Measurements from ENCODE around the gene LSG1.
"Not testable (repeated sequence)": the region's sequence is repeated elsewhere in the genome, so short reads cannot be mapped to it uniquely, and the experiment has no call there.

The LSG1 gene

DNA sequence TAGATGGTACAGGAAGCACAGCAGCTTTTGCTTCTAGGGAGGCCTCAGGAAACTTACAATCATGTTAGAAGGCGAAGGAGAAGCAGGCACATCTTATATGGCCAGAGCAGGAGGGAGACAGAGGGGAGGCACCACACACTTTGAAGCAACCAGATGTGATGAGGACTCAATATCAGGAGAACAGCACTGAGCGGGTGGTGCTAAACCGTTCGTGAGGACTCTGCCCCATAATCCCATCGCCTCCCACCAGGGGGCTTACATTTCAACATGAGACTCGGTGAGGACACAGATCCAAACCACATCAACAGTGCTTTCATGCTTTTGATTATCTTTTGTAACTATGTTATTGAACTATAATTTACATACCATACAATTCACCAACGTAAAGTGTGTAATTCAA, 31.2 kb downstream of the LSG1 start:
- H3K9me3 ChIP-seq (ENCODE audit: control insufficient read depth, low read depth, low read length): no peaks in the 10 kb centered on the region
- H3K4me3 ChIP-seq (ENCODE audit: low read length): no peak overlapping the region
- no peak overlapping the region for H3K27ac ChIP-seq (ENCODE audit: low read length)
- H3K36me3 ChIP-seq (ENCODE audit: control insufficient read depth, low read depth, low read length): peaks cover 41% of the 10 kb centered on the region
- peaks cover 5% of the 10 kb centered on the region for H3K4me1 ChIP-seq (ENCODE audit: control insufficient read depth, low read depth, low read length)
- H3K9ac ChIP-seq (ENCODE audit: low read length): no peak overlapping the region
- H3K27me3 ChIP-seq (ENCODE audit: control insufficient read depth, insufficient read depth, low read length): no peaks in the 10 kb centered on the region

DNA sequence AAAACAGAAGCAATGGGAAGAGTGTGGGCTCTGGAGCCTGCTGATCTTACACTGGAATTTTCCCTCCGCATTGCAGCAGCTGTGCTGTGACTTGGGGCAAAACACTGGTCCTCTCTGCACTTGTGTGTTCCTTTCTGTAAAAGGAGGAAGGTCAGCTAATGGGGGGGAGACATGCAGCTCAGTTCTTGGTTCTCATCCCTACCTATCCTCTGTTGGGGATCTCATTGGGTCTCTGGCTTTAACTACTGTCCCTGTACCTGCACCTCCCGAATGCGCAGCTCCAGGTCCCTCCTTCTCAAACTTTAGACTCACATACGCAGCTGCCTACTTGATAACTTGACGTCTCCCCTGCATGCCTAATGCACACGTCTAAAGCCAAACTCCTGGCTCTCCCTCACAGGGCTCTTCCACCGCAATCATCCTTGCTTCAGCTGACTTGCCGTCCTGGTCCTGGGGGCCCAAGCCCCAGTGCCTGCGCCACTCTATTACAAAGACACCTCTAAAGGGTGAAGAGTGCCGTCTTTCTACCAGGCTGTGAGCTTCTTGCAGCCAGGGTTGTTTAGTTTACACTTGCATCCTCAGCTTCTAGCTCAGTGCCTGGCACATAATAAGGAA, 32.9 kb downstream of the LSG1 start:
- Histone ChIP-seq H3K9me3 (ENCODE audit: control insufficient read depth, low read depth, low read length) (no peaks in the 10 kb centered on the region), H3K27me3 (ENCODE audit: control insufficient read depth, insufficient read depth, low read length) (no peaks in the 10 kb centered on the region), H3K27ac (ENCODE audit: low read length) (no peak overlapping the region), H3K9ac (ENCODE audit: low read length) (no peak overlapping the region), H3K36me3 (ENCODE audit: control insufficient read depth, low read depth, low read length) (peaks cover 29% of the 10 kb centered on the region), H3K4me3 (ENCODE audit: low read length) (no peak overlapping the region), H3K4me1 (ENCODE audit: control insufficient read depth, low read depth, low read length) (peaks cover 5% of the 10 kb centered on the region)

DNA sequence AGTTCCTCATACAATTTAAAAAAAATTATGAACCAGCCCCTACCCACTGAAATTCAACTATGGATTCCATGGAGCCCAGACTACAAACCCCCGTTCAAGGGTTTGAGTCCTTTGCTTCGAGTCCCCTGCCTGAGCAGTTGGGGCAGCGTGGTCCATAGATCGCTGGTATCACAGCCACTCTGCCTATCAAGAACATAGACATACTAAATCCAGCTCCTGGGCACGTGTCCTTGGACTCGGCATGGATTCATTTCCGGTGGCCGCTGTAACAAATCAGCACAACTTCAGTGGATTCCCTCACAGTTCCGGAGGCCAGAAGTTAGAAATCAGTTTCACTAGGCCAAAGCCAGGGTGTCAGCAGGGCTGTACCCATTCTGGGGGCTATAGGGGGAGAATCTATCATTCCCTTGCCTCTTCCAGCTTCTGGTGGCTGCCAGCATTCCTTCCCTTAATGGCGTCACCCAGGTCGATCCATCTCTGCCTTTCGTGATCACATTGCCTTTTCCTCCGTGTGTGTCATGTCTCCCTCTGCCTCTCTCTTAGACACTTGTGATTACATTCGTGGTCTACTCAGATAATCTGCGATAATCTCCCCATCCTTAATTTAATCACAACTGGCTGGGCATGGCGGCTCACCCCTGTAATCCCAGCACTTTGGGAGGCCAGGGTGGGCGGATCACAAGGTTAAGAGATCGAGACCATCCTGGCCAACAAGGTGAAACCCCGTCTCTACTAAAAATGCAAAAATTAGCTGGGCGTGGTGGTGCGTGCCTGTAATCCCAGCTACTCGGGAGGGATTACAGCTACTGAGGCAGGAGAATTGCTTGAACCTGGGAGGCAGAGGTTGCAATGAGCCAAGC, 34.2 kb downstream of the LSG1 start:
- Histone ChIP-seq H3K9ac (ENCODE audit: low read length) (no peak overlapping the region), H3K9me3 (ENCODE audit: control insufficient read depth, low read depth, low read length) (no peaks in the 10 kb centered on the region), H3K4me3 (ENCODE audit: low read length) (no peak overlapping the region), H3K27ac (ENCODE audit: low read length) (no peak overlapping the region), H3K27me3 (ENCODE audit: control insufficient read depth, insufficient read depth, low read length) (no peaks in the 10 kb centered on the region), H3K4me1 (ENCODE audit: control insufficient read depth, low read depth, low read length) (peaks cover 5% of the 10 kb centered on the region), H3K36me3 (ENCODE audit: control insufficient read depth, low read depth, low read length) (peaks cover 18% of the 10 kb centered on the region)

DNA sequence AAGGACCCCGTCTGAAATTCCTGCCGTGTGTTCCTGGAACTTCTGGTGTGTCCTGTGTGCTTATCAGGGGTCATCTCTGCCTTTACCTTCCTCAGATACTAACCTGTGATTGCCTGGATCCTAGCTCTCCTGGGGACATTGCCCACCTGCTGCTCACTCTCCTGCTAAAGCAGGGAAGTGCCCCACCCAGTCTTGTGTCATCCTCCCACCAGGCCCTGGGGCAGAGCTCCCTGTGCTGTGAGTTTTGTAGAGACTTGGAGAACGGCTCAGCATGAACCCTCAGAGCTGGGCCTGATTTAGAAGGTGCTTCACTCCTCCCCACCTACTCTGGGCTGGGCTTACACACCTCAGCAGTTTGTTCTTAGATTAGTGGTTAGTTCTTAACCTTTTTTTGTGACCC, 34.9 kb downstream of the LSG1 start:
- H3K4me1 ChIP-seq (ENCODE audit: control insufficient read depth, low read depth, low read length): peaks cover 5% of the 10 kb centered on the region
- no peaks in the 10 kb centered on the region for H3K27me3 ChIP-seq (ENCODE audit: control insufficient read depth, insufficient read depth, low read length)
- H3K27ac ChIP-seq (ENCODE audit: low read length): no peak overlapping the region
- H3K36me3 ChIP-seq (ENCODE audit: control insufficient read depth, low read depth, low read length): peaks cover 11% of the 10 kb centered on the region
- no peak overlapping the region for H3K4me3 ChIP-seq (ENCODE audit: low read length)
- H3K9me3 ChIP-seq (ENCODE audit: control insufficient read depth, low read depth, low read length): no peaks in the 10 kb centered on the region
- H3K9ac ChIP-seq (ENCODE audit: low read length): no peak overlapping the region

DNA sequence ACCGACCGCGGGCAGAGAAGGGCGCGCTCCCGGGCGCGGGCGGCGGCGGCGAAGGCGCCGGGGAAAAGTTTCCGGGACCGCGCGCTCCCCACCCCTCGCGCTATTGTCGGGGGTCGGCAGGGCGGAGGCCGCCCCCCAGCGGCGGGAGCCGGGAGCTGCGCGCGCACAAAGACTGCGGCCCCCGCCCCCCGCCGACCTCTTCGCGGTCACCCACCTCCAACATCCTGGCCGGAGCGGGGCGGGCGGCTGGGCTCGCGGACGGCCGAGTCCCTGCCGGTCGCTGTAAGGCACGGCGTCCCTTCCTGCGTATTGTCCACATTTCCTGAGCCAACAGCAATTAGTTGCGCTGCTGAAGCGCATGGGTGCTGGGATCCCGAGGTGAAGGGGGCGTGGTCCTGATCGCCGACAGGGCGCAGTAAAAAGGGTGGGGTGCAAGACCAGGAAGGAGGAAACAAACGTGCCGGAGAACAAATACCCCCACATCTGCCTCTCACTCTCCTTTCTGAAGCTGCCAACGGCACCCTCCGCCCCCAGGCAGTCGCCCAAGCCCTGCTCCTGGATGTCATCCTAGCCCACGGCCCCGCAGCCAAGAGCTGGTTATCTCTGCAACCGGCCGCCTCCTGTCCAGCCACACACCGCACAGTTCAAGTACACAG, 38.5 kb downstream of the LSG1 start, which contains the start of gene TMEM44:
TSS of gene TMEM44 (minus strand) at position 71 of the 656 bp plus-strand sequence. CDS start 204 bp downstream, outside the sequence.
- peak within 1 kb of the TSS; percentile 83 for H3K4me3 ChIP-seq (ENCODE audit: low read length)
- H3K27me3 ChIP-seq (ENCODE audit: control insufficient read depth, insufficient read depth, low read length): no peaks in the 10 kb centered on the region
- H3K36me3 ChIP-seq (ENCODE audit: control insufficient read depth, low read depth, low read length): no peaks in the 10 kb centered on the region
- H3K9me3 ChIP-seq (ENCODE audit: control insufficient read depth, low read depth, low read length): peaks cover 5% of the 10 kb centered on the region
- peak within 1 kb of the TSS; percentile 69 for H3K9ac ChIP-seq (ENCODE audit: low read length)
- H3K27ac ChIP-seq (ENCODE audit: low read length): no peak within 1 kb of the TSS
- H3K4me1 ChIP-seq (ENCODE audit: control insufficient read depth, low read depth, low read length): peaks cover 5% of the 10 kb centered on the region

DNA sequence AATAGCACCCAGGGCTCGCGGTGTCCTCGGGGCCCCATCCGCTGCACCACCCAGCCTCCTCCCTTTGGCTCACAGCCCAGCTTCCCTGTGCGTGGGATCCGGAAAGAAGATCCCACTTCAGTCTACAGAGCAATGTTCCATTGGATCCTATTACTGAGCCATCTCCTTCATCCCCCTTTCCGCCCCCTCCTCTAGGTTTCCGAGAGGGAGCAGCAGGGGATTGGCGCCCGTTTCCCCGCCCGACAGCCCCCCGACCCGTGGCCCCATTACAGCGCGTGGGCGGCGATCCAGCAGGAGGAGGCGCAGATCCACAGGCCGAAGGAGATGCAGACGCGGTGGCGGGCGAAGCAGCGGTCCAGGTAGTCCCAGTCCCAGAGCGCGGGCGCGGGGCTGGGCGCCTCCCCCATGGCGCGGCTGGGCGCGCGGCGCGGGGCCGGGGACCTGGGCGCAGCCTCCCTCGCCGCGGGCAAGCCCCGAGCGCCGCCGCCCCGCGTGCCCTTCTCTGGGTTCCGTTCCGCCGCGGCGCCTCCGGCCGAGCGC, 39.1 kb downstream of the LSG1 start:
- Histone ChIP-seq H3K4me1 (ENCODE audit: control insufficient read depth, low read depth, low read length) (peaks cover 5% of the 10 kb centered on the region), H3K4me3 (ENCODE audit: low read length) (peak overlapping the region; percentile 70), H3K9me3 (ENCODE audit: control insufficient read depth, low read depth, low read length) (peaks cover 5% of the 10 kb centered on the region), H3K36me3 (ENCODE audit: control insufficient read depth, low read depth, low read length) (peaks cover 6% of the 10 kb centered on the region), H3K9ac (ENCODE audit: low read length) (no peak overlapping the region), H3K27me3 (ENCODE audit: control insufficient read depth, insufficient read depth, low read length) (no peaks in the 10 kb centered on the region), H3K27ac (ENCODE audit: low read length) (no peak overlapping the region)

DNA sequence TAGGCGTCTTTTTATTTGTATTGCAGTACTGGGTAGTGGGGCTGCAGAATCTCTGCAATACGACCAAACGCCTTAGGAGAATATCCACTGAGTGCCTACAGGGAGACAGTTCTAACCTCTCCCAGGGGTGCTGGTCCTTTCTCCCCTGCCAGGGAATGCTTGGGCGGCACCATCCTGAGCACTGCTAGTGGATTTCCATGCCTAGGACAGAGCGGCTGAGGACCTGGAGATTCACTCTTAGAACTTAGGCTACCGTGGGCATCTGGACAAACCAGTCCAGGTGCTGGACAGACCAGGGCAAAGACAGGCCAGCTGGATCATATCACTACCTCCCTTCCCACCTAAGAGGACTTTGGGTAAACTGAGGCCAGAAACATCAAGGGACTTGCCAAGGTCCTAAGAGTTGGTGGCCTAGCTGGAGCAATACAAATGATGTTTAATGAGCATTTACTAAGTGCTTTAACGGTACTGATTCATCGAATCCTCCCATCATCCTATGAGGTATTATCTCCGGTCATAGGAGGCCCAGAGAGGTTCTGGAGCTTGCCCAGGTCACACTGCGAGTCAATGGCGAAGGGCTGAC, 39.7 kb downstream of the LSG1 start:
- Histone ChIP-seq H3K4me1 (ENCODE audit: control insufficient read depth, low read depth, low read length) (peaks cover 4% of the 10 kb centered on the region), H3K9me3 (ENCODE audit: control insufficient read depth, low read depth, low read length) (peaks cover 5% of the 10 kb centered on the region), H3K9ac (ENCODE audit: low read length) (no peak overlapping the region), H3K27ac (ENCODE audit: low read length) (no peak overlapping the region), H3K4me3 (ENCODE audit: low read length) (peak overlapping the region; percentile 70), H3K27me3 (ENCODE audit: control insufficient read depth, insufficient read depth, low read length) (no peaks in the 10 kb centered on the region), H3K36me3 (ENCODE audit: control insufficient read depth, low read depth, low read length) (peaks cover 11% of the 10 kb centered on the region)

DNA sequence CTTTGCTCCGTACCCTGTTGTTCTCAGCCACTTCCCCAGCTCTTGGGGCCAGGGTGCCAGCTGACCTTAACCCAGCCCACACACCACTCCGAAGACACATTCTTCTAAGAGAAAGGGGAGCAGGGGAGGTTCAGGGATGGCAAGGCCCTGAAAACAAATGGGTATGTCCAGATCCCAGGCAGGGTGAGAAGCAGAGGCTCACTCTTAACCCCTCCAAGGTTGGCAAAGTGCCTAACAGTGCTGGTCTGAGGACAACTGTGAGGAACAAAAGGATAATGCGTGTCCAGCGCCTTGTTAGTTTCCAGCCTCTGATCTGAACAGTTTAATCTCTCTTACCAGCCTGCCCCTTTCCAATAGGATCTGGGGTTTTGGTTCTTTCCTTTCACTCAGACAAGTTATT, 40.3 kb downstream of the LSG1 start:
- H3K9ac ChIP-seq (ENCODE audit: low read length): no peak overlapping the region
- H3K4me3 ChIP-seq (ENCODE audit: low read length): no peak overlapping the region
- H3K36me3 ChIP-seq (ENCODE audit: control insufficient read depth, low read depth, low read length): peaks cover 15% of the 10 kb centered on the region
- no peaks in the 10 kb centered on the region for H3K4me1 ChIP-seq (ENCODE audit: control insufficient read depth, low read depth, low read length)
- no peak overlapping the region for H3K27ac ChIP-seq (ENCODE audit: low read length)
- peaks cover 5% of the 10 kb centered on the region for H3K9me3 ChIP-seq (ENCODE audit: control insufficient read depth, low read depth, low read length)
- no peaks in the 10 kb centered on the region for H3K27me3 ChIP-seq (ENCODE audit: control insufficient read depth, insufficient read depth, low read length)

DNA sequence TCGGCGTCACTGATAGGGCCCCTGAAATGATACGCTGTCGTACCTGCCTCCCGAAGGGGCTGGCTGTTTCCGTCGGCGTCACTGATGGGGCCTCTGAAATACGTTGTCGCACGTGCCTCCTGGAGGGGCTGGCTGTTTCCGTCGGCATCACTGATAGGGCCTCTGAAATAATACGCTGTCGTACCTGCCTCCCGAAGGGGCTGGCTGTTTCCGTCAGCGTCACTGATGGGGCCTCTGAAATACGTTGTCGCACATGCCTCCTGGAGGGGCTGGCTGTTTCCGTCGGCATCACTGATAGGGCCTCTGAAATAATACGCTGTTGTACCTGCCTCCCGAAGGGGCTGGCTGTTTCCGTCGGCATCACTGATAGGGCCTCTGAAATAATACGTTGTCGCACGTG, 41.3 kb downstream of the LSG1 start:
- peaks cover 22% of the 10 kb centered on the region for H3K36me3 ChIP-seq (ENCODE audit: control insufficient read depth, low read depth, low read length)
- not testable (repeated sequence) for H3K4me1 ChIP-seq (ENCODE audit: control insufficient read depth, low read depth, low read length); H3K27me3 ChIP-seq (ENCODE audit: control insufficient read depth, insufficient read depth, low read length); H3K4me3 ChIP-seq (ENCODE audit: low read length); H3K9me3 ChIP-seq (ENCODE audit: control insufficient read depth, low read depth, low read length); H3K27ac ChIP-seq (ENCODE audit: low read length); H3K9ac ChIP-seq (ENCODE audit: low read length)

DNA sequence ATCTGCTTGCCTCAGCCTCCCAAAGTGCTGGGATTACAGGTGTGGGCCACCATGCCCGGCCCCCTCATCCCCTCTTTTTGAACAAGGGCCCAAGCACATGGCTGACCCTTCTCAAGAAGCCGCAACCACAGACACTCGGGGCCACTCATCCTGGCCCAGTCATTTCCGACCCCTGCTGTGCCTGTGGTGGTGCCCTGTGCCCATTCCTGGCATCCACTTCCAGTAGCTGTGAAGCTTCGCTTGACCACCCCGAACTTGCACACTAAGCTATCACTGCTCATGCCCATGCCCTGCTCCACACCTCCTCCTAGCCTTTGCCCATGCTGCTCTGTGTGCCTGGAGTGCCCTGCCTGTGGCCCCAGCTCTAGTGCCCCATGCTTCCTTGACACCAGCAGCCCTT, 47.0 kb downstream of the LSG1 start:
- Histone ChIP-seq H3K4me3 (ENCODE audit: low read length) (no peak overlapping the region), H3K27ac (ENCODE audit: low read length) (no peak overlapping the region), H3K9me3 (ENCODE audit: control insufficient read depth, low read depth, low read length) (no peaks in the 10 kb centered on the region), H3K27me3 (ENCODE audit: control insufficient read depth, insufficient read depth, low read length) (no peaks in the 10 kb centered on the region), H3K4me1 (ENCODE audit: control insufficient read depth, low read depth, low read length) (no peaks in the 10 kb centered on the region), H3K9ac (ENCODE audit: low read length) (no peak overlapping the region), H3K36me3 (ENCODE audit: control insufficient read depth, low read depth, low read length) (peaks cover 26% of the 10 kb centered on the region)

Data from iPS-18a (cell line).